Brain microvascular endothelial cell (primary cell): ENCODE data around the gene PTPRN.

Source experiments
- DNase-seq: peaks from one replicate; pipeline ENCODE4 v3.0.0-alpha.2; 2020
- H3K27ac ChIP-seq: fragments of 250-450 bp; sonication (Bioruptor Pico); 2 replicates; pipeline ENCODE4 v1.5.1; 2020; ENCODE audit warnings: mild to moderate bottlenecking, moderate library complexity
- H3K27me3 ChIP-seq: fragments of 250-450 bp; sonication (Bioruptor Pico); replicated peaks from 2 replicates; pipeline ENCODE4 v1.5.1; 2020; ENCODE audit warnings: mild to moderate bottlenecking
- H3K36me3 ChIP-seq: fragments of 250-450 bp; sonication (Bioruptor Pico); replicated peaks from 2 replicates; pipeline ENCODE4 v1.5.1; 2020; ENCODE audit warnings: mild to moderate bottlenecking
- H3K4me3 ChIP-seq: 2 replicates; pipeline ENCODE4 v1.5.1; 2011; ENCODE audit warnings: low read depth, mild to moderate bottlenecking, control low read depth, low read length, moderate library complexity
- CTCF ChIP-seq: IDR thresholded peaks from 2 replicates; pipeline ENCODE4 v1.5.1; 2011; ENCODE audit warnings: low read depth, mild to moderate bottlenecking, moderate library complexity, low read length, control low read depth, inconsistent platforms; ENCODE audit errors: missing control alignments
- in situ Hi-C: cut with HindIII; loops from 2 replicates; pipeline ENCODE4 v1.10.0; 2017; ENCODE audit warnings: low sequenced_read_pairs, low pct_ligation_motif_present

Gene PTPRN

GRCh38 chr2:219309278-219309677 lies at the start of gene PTPRN:
TSS of gene PTPRN (minus strand) at chr2:219309401. CDS start at chr2:219309332, 69 bp downstream.
- no peak within 1 kb of the TSS for H3K27ac ChIP-seq
- peaks cover 10% of the 10 kb centered on the region for H3K27me3 ChIP-seq
- in situ Hi-C loops, result no loop called here
- DNase-seq, result peak; percentile 5
- H3K36me3 ChIP-seq, result no peaks in the 10 kb centered on the region
- H3K4me3 ChIP-seq, result peak within 1 kb of the TSS; percentile 48
- no peak for TF ChIP-seq CTCF

GRCh38 chr2:219358170-219359075 lies 49.2 kb upstream of the PTPRN start:
- DNase-seq, result no peak
- in situ Hi-C loops, result no loop called here
- peaks cover 47% of the 10 kb centered on the region for H3K27me3 ChIP-seq
- no peak overlapping the region for H3K4me3 ChIP-seq
- no peak for TF ChIP-seq CTCF
- no peak overlapping the region for H3K27ac ChIP-seq
- H3K36me3 ChIP-seq, result no peaks in the 10 kb centered on the region

GRCh38 chr2:219356834-219357233 lies 47.6 kb upstream of the PTPRN start:
- no peaks in the 10 kb centered on the region for H3K36me3 ChIP-seq
- in situ Hi-C loops, result no loop called here
- no peak overlapping the region for H3K27ac ChIP-seq
- no peak for TF ChIP-seq CTCF
- H3K27me3 ChIP-seq, result peaks cover 47% of the 10 kb centered on the region
- no peak overlapping the region for H3K4me3 ChIP-seq
- DNase-seq, result no peak

GRCh38 chr2:219354582-219354981 lies 45.4 kb upstream of the PTPRN start:
- Histone ChIP-seq H3K27me3 (peaks cover 36% of the 10 kb centered on the region), H3K4me3 (no peak overlapping the region), H3K36me3 (no peaks in the 10 kb centered on the region), H3K27ac (no peak overlapping the region)
- TF ChIP-seq CTCF, result no peak
- DNase-seq, result no peak
- in situ Hi-C loops, result no loop called here

- Histone ChIP-seq H3K27me3 (peaks cover 22% of the 10 kb centered on the region), H3K36me3 (no peaks in the 10 kb centered on the region), H3K4me3 (no peak overlapping the region), H3K27ac (no peak overlapping the region)
- no peak for TF ChIP-seq CTCF
- in situ Hi-C loops, result no loop called here
- no peak for DNase-seq
Observed at GRCh38 chr2:219353129-219353528, 43.9 kb upstream of the PTPRN start.

GRCh38 chr2:219352448-219353023 lies 43.3 kb upstream of the PTPRN start:
- DNase-seq, result peak; percentile 74
- no peak overlapping the region for H3K4me3 ChIP-seq
- in situ Hi-C loops, result no loop called here
- peaks cover 16% of the 10 kb centered on the region for H3K27me3 ChIP-seq
- H3K27ac ChIP-seq, result no peak overlapping the region
- no peaks in the 10 kb centered on the region for H3K36me3 ChIP-seq
- TF ChIP-seq CTCF, result peak; percentile 83
